ENCODE measurements around the gene CHD2.

DNA sequence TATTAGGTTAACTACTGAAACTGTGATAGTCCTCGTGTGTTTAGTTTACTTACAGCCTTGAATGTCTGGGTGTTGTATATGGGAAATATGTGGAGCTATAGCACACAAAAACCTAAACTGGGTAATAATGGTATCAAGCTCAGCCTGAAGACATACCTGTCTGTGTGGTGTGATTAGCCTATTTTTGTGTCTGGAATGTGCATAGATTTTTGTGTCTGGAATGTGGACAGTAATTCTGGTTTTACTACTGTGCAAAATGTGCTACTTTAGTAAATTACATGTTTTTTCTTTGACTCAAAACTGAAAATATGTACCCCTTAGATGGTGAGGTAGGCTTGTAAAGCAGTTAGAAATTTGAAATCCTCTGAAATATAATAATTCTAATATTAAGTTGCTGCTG is 43.5 kb downstream of the CHD2 start:
- TF ChIP-seq ZNF274 (IDR thresholded peaks at IDR 0.05; ENCODE audit: low read depth, low read length) (no peak), YY1 (IDR thresholded peaks at IDR 0.05; ENCODE audit: insufficient read depth, insufficient read length) (no peak), SUZ12 (IDR thresholded peaks at IDR 0.05; ENCODE audit: extremely low read depth, insufficient read depth, insufficient read length) (no peak)

Data from NT2/D1 (cell line).